ENCODE results near the gene CCT8. TPM values are rescaled to one million over a fixed set of nuclear protein-coding genes. Genes with fewer than 3 reads are reported as not detected.

CCT8 gene
- total and polyA plus RNA-seq, 8 donors, result 57.8 to 92.3 (median 63.1) TPM

- Histone ChIP-seq H3K4me1 (peaks cover 0 to 4% (median 0%) of the 10 kb centered on the region in 3 donors), H3K27ac (no peak overlapping the region), H3K9me3 (no peaks in the 10 kb centered on the region), H3K36me3 (peaks cover 0 to 8% (median 3%) of the 10 kb centered on the region in 3 donors), H3K4me3 (no peak overlapping the region), H3K27me3 (no peaks in the 10 kb centered on the region)
- 82 to 86% methylated on average over 3 of the region's 3 CpGs for WGBS, 2 donors
- no peak for DNase-seq
- no peak for FAIRE-seq
- no peak for ATAC-seq
- intact Hi-C loops (cut with DNase I), result no loop called here
- TF ChIP-seq CTCF (IDR thresholded peaks at IDR 0.05), result no peak
Observed at GRCh38 chr21:29007810-29008209, 65.6 kb downstream of the CCT8 start.

- H3K27ac ChIP-seq, result no peak overlapping the region
- TF ChIP-seq CTCF (IDR thresholded peaks at IDR 0.05), result no peak
- no peak for DNase-seq
- ATAC-seq, result no peak
- H3K36me3 ChIP-seq, result peaks cover 0 to 8% (median 3%) of the 10 kb centered on the region in 3 donors
- intact Hi-C loops (cut with DNase I), result no loop called here
- H3K4me3 ChIP-seq, result no peak overlapping the region
- peaks cover 0 to 4% (median 0%) of the 10 kb centered on the region in 3 donors for H3K4me1 ChIP-seq
- FAIRE-seq, result no peak
- no peaks in the 10 kb centered on the region for H3K9me3 ChIP-seq
- no peaks in the 10 kb centered on the region for H3K27me3 ChIP-seq
- WGBS, 2 donors, result 78 to 90% methylated on average over 3 of the region's 3 CpGs
Observed at GRCh38 chr21:29007135-29007534, 66.3 kb downstream of the CCT8 start.

Other genes with a start within 250 kb of the CCT8 start
- gene LTN1, start 80.8 kb downstream of the CCT8 start, total RNA-seq, result 10 to 100 TPM in 5 of 6 donors, 1 to 10 TPM in 1; 9.3 to 16.1 (median 13.8) TPM
- gene LTN1, start 80.8 kb downstream of the CCT8 start, polyA plus RNA-seq, result 1 to 10 TPM; 4.4 to 8.5 TPM
- gene RWDD2B, start 54.3 kb downstream of the CCT8 start, total RNA-seq, result 10 to 100 TPM in 5 of 6 donors, 1 to 10 TPM in 1; 8.7 to 15.9 (median 11.5) TPM
- gene RWDD2B, start 54.3 kb downstream of the CCT8 start, polyA plus RNA-seq, result 10 to 100 TPM in 1 of 2 donors, 1 to 10 TPM in 1; 8.2 to 10.9 TPM
- gene USP16, start 49.0 kb downstream of the CCT8 start, total RNA-seq, result 10 to 100 TPM; 17.6 to 27.3 (median 20.1) TPM
- gene USP16, start 49.0 kb downstream of the CCT8 start, polyA plus RNA-seq, result 10 to 100 TPM; 13.8 to 25.6 TPM
- gene MAP3K7CL, start 57.0 kb upstream of the CCT8 start, total RNA-seq, result 1 to 10 TPM; 2.0 to 4.3 (median 2.8) TPM
- 1 to 10 TPM; 4.0 to 7.3 TPM for gene MAP3K7CL, start 57.0 kb upstream of the CCT8 start, polyA plus RNA-seq
- gene BACH1, start 225.3 kb upstream of the CCT8 start, total RNA-seq, result 10 to 100 TPM; 29.3 to 66.2 (median 34.3) TPM
- 1 to 10 TPM; 3.0 to 3.6 TPM for gene BACH1, start 225.3 kb upstream of the CCT8 start, polyA plus RNA-seq

Data from pancreas (tissue), 10 donors.